HG03457 (cell line): ENCODE data around the gene SRRM1.
"Not testable (repeated sequence)": the region's sequence is repeated elsewhere in the genome, so short reads cannot be mapped to it uniquely, and the experiment has no call there.

Source experiments
- ATAC-seq: cut with Tn5 transposase; IDR thresholded peaks from one replicate; pipeline ENCODE4 v1.9.1; 2021; ENCODE audit warnings: moderate number of reproducible peaks; ENCODE audit not compliant: unreplicated experiment

SRRM1 gene

DNA sequence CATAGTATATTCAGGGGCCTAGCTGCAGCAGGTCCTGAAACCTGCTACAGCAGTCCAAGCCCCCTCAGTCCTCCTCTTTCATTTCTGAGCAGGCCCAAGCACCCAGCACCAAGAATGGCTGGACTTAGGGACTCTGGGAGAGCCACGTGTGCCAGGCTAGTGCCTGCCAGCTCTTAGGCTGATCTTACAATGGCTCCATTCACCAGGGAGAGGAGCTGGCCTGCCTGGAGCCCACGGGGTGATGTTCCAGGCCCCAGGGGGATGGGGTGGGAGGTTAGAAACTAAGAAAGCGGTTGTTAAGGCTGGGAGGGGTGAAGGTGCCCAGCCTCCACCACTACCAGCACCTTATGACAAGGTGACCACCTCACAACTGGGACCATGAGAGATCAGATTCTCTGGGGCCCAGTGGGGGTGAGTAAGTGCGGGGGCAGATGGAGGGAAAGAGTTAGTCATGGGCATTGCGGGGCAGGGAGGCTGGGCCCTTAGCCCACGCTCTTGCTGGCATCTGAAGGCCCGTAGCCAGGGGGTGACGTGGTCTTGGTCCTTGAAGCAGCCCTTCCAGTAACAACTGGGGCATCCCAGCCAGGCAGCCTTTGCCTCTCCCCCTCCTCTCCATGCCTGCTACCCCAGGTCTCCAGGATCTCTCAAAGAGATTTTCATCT lies 71.9 kb downstream of the SRRM1 start:
- ATAC-seq, result no peak

DNA sequence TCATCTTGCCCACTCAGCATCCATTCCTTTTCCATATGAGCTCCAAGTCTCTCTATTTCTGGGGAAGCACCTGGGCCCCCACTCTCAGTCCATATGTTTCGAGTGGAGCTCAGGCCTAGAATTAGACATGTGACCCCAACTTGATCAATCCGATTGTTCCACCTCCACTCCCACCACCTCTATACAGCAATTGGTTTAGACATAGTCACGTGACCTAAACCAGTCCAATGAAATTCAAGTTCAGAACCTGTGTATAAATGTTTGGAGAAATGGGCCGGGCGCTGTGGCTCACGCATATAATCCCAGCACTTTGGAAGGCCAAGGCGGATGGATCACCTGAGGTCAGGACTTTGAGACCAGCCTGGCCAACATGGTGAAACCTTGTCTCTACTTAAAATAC lies 72.6 kb downstream of the SRRM1 start:
- ATAC-seq, result no peak

DNA sequence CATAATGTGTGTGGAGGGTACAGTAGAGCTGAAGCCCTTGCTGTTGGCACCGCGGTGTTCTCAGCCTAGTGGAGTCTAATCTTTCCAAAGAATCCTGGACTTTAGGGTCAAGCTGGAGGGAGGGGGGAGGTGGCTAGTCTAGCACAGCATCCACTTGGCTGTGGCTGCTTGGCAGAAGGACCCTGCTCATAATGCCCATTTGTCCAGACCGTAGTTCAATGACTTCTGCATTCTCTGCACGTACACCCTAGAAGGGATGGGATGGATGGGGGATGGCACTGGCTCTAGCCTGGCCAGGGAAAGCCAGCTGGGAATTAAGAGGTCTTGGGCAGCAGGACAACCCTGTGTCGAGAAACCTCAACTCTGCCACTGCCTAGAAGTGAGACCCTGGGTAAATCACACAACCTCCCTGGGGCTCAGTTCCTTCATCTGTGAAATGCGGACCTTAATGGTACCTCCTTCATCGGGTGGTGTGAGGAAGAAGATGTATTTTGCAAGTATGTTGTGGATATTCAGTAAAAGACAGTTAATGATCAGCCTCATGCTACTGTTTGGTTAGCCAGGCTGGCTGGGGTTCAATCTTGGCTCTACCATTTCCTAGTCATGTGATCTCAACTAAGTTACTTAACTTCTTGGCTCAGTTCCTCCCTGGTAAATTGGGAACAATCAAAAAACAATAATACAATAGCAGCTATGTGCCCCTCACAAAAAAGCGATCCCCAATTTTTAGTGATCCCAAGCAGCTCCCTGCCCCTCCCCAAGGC lies 75.0 kb downstream of the SRRM1 start:
- no peak for ATAC-seq

DNA sequence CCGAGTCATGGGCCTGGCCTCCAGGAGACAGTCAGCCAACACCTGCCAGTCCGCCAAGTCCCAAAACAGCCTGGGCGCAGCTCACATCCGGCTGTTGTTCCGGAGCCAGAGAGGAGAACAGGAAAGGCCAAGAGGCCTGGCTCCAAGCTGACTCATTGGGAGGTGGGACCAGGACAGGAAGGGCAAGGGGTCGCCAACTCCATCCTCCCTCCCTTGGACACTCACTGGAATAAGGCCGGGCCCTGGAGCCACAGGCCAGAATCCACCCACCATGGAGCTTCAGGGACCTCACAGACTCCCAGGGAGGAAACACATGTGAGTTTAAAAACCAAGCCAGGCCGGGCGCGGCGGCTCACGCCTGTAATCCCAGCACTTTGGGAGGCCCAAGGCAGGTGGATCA lies 77.0 kb downstream of the SRRM1 start:
- ATAC-seq, result no peak

DNA sequence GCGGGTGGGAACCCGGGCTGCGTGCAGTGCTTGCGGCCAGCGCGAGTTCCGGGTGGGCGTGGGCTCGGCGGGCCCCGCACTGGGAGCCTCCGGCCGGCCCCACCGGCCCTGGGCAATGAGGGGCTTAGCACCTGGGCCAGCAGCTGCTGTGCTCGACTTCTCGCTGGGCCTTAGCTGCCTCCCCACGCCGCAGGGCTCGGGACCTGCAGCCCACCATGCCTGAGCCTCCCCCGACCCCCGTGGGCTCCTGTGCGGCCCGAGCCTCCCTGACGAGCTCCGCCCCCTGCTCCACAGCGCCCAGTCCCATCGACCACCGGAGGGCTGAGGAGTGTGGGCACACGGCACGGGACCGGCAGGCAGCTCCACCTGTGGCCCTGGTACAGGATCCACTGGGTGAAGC lies 78.4 kb downstream of the SRRM1 start:
- ATAC-seq, result no peak

DNA sequence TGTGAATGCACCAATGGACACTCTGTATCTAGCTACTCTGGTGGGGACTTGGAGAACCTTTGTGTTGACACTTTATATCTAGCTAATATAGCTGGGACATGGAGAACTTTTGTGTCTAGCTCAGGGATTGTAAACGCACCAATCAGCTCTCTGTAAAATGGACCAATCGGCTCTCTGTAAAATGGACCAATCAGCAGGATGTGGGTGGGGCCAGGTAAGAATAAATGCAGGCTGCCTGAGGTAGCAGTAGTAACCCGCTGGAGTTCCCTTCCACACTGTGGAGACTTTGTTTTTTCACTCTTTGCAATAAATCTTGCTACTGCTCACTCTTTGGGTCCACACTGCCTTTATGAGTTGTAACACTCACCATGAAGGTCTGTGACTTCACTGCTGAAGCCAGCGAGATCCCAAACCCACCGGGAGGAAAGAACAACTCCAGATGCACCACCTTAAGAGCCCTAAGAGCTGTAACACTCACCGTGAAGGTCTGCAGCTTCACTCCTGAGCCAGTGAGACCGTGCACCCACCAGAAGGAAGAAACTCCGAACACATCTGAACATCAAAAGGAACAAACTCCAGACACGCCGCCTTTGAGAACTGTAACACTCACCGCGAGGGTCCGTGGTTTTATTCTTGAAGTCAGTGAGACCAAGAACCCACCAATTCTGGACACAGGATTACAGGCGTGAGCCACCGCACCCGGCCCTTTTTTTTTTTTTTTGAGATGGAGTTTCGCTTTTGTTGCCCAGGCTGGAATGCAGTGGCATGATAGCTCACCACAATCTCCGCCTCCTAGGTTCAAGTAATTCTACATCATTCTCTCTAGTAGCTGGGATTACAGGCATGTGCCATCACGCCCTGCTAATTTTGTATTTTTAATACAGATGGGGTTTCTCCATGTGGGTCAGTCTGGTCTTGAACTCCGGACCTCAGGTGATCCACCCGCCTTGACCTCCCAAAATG lies 79.3 kb downstream of the SRRM1 start:
- not testable (repeated sequence) for ATAC-seq
